OCI-LY7 (cell line): ENCODE data around the gene FAM241A. TPM values are rescaled to one million over a fixed set of nuclear protein-coding genes. Genes with fewer than 3 reads are reported as not detected.
A peak's percentile ranks its signal among the peaks of the same experiment; 100 is the strongest.

Experiments used
- BruUV-seq: library from RNA; stranded (reverse); fragments of 400-500 nt; replicated peaks from 2 replicates; lab custom pipeline; 2021; lab: Mats Ljungman, UMichigan
- CTCF ChIA-PET: fragments of 300-600 bp; sonication (Branson Sonifier 250); formaldehyde crosslinking; loops from one replicate; lab custom pipeline; 2022; ENCODE audit warnings: antibody characterized with exemption; ENCODE audit not compliant: unreplicated experiment; lab: Charles Lee
- POLR2A ChIA-PET: fragments of 300-600 bp; sonication (Branson Sonifier 250); formaldehyde crosslinking; loops from one replicate; lab custom pipeline; 2022; ENCODE audit warnings: antibody characterized with exemption; lab: Charles Lee
- DNase-seq: peaks from one replicate; pipeline ENCODE4 v3.0.0-alpha.2; 2015; ENCODE audit warnings: low spot score
- H2AFZ ChIP-seq: fragments of 200-600 bp; sonication (generic), shearing (Covaris generic); 2 replicates; pipeline ENCODE4 v1.6.1; 2014; ENCODE audit warnings: mild to moderate bottlenecking, antibody characterized with exemption, low read length, moderate library complexity
- H3K27ac ChIP-seq: fragments of 200-600 bp; sonication (generic); 2 replicates; pipeline ENCODE4 v1.5.1; 2014; ENCODE audit warnings: mixed run types, low read depth, mild to moderate bottlenecking, moderate library complexity, low read length, inconsistent platforms; ENCODE audit not compliant: poor library complexity, severe bottlenecking
- H3K36me3 ChIP-seq: fragments of 200-600 bp; sonication (generic); 2 replicates; pipeline ENCODE4 v1.6.1; 2014; ENCODE audit warnings: mild to moderate bottlenecking, antibody characterized with exemption, low read length, moderate library complexity, mixed read lengths; ENCODE audit not compliant: insufficient read depth
- H3K4me1 ChIP-seq: fragments of 200-600 bp; sonication (generic); 2 replicates; pipeline ENCODE4 v1.5.1; 2014; ENCODE audit warnings: mild to moderate bottlenecking, low read length; ENCODE audit not compliant: insufficient read depth, poor library complexity, severe bottlenecking
- H3K4me2 ChIP-seq: fragments of 200-600 bp; sonication (generic); 2 replicates; pipeline ENCODE4 v1.6.1; 2014; ENCODE audit warnings: mild to moderate bottlenecking, low read length
- H3K4me3 ChIP-seq: fragments of 200-600 bp; sonication (generic); 2 replicates; pipeline ENCODE4 v1.5.1; 2014; ENCODE audit warnings: mild to moderate bottlenecking, low read depth, low read length; ENCODE audit not compliant: poor library complexity, severe bottlenecking
- H3K79me2 ChIP-seq: fragments of 200-600 bp; sonication (generic); 2 replicates; pipeline ENCODE4 v1.6.1; 2016; ENCODE audit warnings: low read depth, mild to moderate bottlenecking, low read length, moderate library complexity, mixed read lengths; ENCODE audit not compliant: insufficient read depth
- H3K9me2 ChIP-seq: fragments of 200-600 bp; sonication (generic); 2 replicates; pipeline ENCODE4 v1.6.1; 2016; ENCODE audit warnings: mild to moderate bottlenecking, low read length, mixed read lengths; ENCODE audit not compliant: insufficient read depth
- H3K9me3 ChIP-seq: fragments of 200-600 bp; sonication (generic); 2 replicates; pipeline ENCODE4 v1.6.1; 2014; ENCODE audit warnings: mild to moderate bottlenecking, mixed run types, low read length, mixed read lengths
- H4K20me1 ChIP-seq: fragments of 200-600 bp; sonication (generic); 2 replicates; pipeline ENCODE4 v1.6.1; 2014; ENCODE audit warnings: mild to moderate bottlenecking, antibody characterized with exemption, low read length, moderate library complexity, mixed read lengths; ENCODE audit not compliant: insufficient read depth
- EZH2phosphoT487 ChIP-seq: fragments of 200-600 bp; sonication (generic); IDR thresholded peaks from 2 replicates; pipeline ENCODE4 v1.6.1; 2018; ENCODE audit warnings: low read depth, borderline replicate concordance, mild to moderate bottlenecking, mixed run types, antibody characterized with exemption, low read length, moderate library complexity, mixed read lengths
- intact Hi-C: fragments of 100-400 bp; cut with micrococcal nuclease; formaldehyde crosslinking; loops from one replicate; pipeline ENCODE4 v1.10.0; 2022; ENCODE audit not compliant: unreplicated experiment
- total RNA-seq, 2 experiments: library from RNA; depleted of rRNA in 1 of 2; stranded (reverse); fragments of >200 nt in 1 of 2; shearing (Covaris generic) in 1 of 2; gene quantifications; 2 replicates each; pipeline ENCODE4 v1.2.3, GENCODE V29; 2014 to 2022
- TF ChIP-seq, protein P1 (sequence below): fragments of 200-600 bp; sonication (generic); conservative IDR thresholded peaks from 2 replicates; pipeline ENCODE4 v1.5.1; 2014; ENCODE audit warnings: mild to moderate bottlenecking, antibody characterized with exemption, low read length, moderate library complexity, mixed read lengths

Gene FAM241A
- total RNA-seq, 2 experiments from 2014 or later: 2.5 to 9.5 TPM

- DNase-seq: no peak
- Histone ChIP-seq H4K20me1 (no peaks in the 10 kb centered on the region), H3K4me3 (no peak overlapping the region), H3K9me2 (no peaks in the 10 kb centered on the region), H3K4me2 (no peak overlapping the region), H3K79me2 (no peaks in the 10 kb centered on the region), H3K27ac (no peak overlapping the region), H2AFZ (no peak overlapping the region), H3K9me3 (no peaks in the 10 kb centered on the region), H3K36me3 (peaks cover 7% of the 10 kb centered on the region; the same call in 1 of the 2 replicates), H3K4me1 (no peaks in the 10 kb centered on the region)
- no peak for TF ChIP-seq EZH2phosphoT487
- TF ChIP-seq, protein P1, sequence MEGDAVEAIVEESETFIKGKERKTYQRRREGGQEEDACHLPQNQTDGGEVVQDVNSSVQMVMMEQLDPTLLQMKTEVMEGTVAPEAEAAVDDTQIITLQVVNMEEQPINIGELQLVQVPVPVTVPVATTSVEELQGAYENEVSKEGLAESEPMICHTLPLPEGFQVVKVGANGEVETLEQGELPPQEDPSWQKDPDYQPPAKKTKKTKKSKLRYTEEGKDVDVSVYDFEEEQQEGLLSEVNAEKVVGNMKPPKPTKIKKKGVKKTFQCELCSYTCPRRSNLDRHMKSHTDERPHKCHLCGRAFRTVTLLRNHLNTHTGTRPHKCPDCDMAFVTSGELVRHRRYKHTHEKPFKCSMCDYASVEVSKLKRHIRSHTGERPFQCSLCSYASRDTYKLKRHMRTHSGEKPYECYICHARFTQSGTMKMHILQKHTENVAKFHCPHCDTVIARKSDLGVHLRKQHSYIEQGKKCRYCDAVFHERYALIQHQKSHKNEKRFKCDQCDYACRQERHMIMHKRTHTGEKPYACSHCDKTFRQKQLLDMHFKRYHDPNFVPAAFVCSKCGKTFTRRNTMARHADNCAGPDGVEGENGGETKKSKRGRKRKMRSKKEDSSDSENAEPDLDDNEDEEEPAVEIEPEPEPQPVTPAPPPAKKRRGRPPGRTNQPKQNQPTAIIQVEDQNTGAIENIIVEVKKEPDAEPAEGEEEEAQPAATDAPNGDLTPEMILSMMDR: peak; percentile 37; the same call in 1 of the 2 replicates
- CTCF ChIA-PET: interaction anchor here (0.5 kb wide), 1 partner anchor 43 kb away, joined by 3 read pairs; no protein-coding TSS in a partner anchor
- intact Hi-C loops: loop anchor here (5.0 kb wide), 1 partner anchor 87 kb away; no protein-coding TSS in a partner anchor
- POLR2A ChIA-PET: interaction anchor here (0.6 to 1.1 kb wide), 4 partner anchors 41 to 383 kb away, joined by 3 to 8 read pairs (median 4); no protein-coding TSS in a partner anchor
- no TSS peak for BruUV-seq
Observed at GRCh38 chr4:112189754-112190153, 44.5 kb downstream of the FAM241A start.

- Histone ChIP-seq H4K20me1 (no peaks in the 10 kb centered on the region), H3K27ac (no peak overlapping the region), H3K79me2 (no peaks in the 10 kb centered on the region), H2AFZ (no peak overlapping the region), H3K9me2 (no peaks in the 10 kb centered on the region), H3K4me3 (no peak overlapping the region), H3K4me1 (no peaks in the 10 kb centered on the region), H3K36me3 (peaks cover 7% of the 10 kb centered on the region; the same call in 1 of the 2 replicates), H3K9me3 (no peaks in the 10 kb centered on the region), H3K4me2 (no peak overlapping the region)
- BruUV-seq: no TSS peak
- ChIA-PET CTCF (no interaction called here), POLR2A (interaction anchor here (0.6 to 1.1 kb wide), 3 partner anchors 42 to 88 kb away, joined by 3 to 8 read pairs (median 5); no protein-coding TSS in a partner anchor)
- DNase-seq: no peak
- intact Hi-C loops: no loop called here
- TF ChIP-seq, protein P1: no peak
Observed at GRCh38 chr4:112190684-112191083, 45.4 kb downstream of the FAM241A start.

- H3K9me2 ChIP-seq: no peaks in the 10 kb centered on the region
- H3K4me3 ChIP-seq: no peak overlapping the region
- H3K79me2 ChIP-seq: no peaks in the 10 kb centered on the region
- no peak for DNase-seq
- H3K27ac ChIP-seq: no peak overlapping the region
- intact Hi-C loops: no loop called here
- H2AFZ ChIP-seq: no peak overlapping the region
- H4K20me1 ChIP-seq: no peaks in the 10 kb centered on the region
- no TSS peak for BruUV-seq
- H3K36me3 ChIP-seq: no peaks in the 10 kb centered on the region
- H3K9me3 ChIP-seq: no peaks in the 10 kb centered on the region
- TF ChIP-seq, protein P1: no peak
- no peak for TF ChIP-seq EZH2phosphoT487
- ChIA-PET CTCF (no interaction called here), POLR2A (interaction anchor here (0.8 to 2.0 kb wide), 4 partner anchors 12 to 19 kb away, joined by 3 to 6 read pairs (median 4); no protein-coding TSS in a partner anchor)
- no peaks in the 10 kb centered on the region for H3K4me1 ChIP-seq
- no peak overlapping the region for H3K4me2 ChIP-seq
Observed at GRCh38 chr4:112196461-112196860, 51.2 kb downstream of the FAM241A start.
